ENCODE measurements around the gene PAAF1. TPM values are rescaled to one million over a fixed set of nuclear protein-coding genes. Genes with fewer than 3 reads are reported as not detected.
"Not testable (repeated sequence)": the region's sequence is repeated elsewhere in the genome, so short reads cannot be mapped to it uniquely, and the experiment has no call there.

PAAF1 gene
- total RNA-seq, 4 donors from 2014 or later = 0.37 to 10.5 (median 6.4) TPM

DNA sequence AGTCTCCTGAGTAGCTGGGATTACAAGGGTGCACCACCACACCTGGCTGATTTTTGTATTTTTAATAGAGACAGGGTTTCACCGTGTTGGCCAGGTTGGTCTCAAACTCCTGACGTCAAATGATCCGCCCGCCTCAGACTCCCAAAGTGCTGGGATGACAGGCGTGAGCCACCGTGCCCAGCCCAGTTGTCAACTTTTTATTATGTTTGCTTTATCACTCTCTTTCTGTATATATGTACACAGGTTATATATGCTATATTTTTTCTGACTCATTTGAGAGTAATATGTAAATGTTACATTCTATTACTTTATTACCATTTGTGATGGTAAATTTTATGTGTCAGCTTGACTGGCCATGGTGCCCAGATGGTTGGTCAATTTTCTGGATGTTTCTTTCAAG lies 55.2 kb downstream of the PAAF1 start:
- Histone ChIP-seq H3K4me3 (no peak overlapping the region), H3K27me3 (no peaks in the 10 kb centered on the region), H3K4me1 (peaks cover 0 to 8% (median 0%) of the 10 kb centered on the region in 4 donors), H3K36me3 (peaks cover 0 to 16% (median 6%) of the 10 kb centered on the region in 4 donors), H3K27ac (no peak overlapping the region), H3K9me3 (no peaks in the 10 kb centered on the region)
- intact Hi-C loops (cut with DNase I; ENCODE audit: low total_unique reads) = no loop called here
- no peak for TF ChIP-seq EP300 (IDR thresholded peaks at IDR 0.05; ENCODE audit: low read depth)
- TF ChIP-seq POLR2A (IDR thresholded peaks at IDR 0.05) = no peak
- TF ChIP-seq, protein P1, sequence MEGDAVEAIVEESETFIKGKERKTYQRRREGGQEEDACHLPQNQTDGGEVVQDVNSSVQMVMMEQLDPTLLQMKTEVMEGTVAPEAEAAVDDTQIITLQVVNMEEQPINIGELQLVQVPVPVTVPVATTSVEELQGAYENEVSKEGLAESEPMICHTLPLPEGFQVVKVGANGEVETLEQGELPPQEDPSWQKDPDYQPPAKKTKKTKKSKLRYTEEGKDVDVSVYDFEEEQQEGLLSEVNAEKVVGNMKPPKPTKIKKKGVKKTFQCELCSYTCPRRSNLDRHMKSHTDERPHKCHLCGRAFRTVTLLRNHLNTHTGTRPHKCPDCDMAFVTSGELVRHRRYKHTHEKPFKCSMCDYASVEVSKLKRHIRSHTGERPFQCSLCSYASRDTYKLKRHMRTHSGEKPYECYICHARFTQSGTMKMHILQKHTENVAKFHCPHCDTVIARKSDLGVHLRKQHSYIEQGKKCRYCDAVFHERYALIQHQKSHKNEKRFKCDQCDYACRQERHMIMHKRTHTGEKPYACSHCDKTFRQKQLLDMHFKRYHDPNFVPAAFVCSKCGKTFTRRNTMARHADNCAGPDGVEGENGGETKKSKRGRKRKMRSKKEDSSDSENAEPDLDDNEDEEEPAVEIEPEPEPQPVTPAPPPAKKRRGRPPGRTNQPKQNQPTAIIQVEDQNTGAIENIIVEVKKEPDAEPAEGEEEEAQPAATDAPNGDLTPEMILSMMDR (IDR thresholded peaks at IDR 0.05) = no peak
- no peak for TF ChIP-seq POLR2AphosphoS5 (IDR thresholded peaks at IDR 0.05)
- in situ Hi-C loops (cut with MboI; ENCODE audit: low pct_ligation_motif_present in 1 of 4, low pct_unique_long_range_greater_than_20kb in 1 of 4, low sequenced_read_pairs in 3 of 4) = no loop called here
- DNase-seq = peak; percentile 56
- WGBS, 2 donors (ENCODE audit: low coverage in 1 of 2) = 80% methylated on average over 6 of the region's 6 CpGs; no CpG with 5 or more reads in 1 of the 2 donors

DNA sequence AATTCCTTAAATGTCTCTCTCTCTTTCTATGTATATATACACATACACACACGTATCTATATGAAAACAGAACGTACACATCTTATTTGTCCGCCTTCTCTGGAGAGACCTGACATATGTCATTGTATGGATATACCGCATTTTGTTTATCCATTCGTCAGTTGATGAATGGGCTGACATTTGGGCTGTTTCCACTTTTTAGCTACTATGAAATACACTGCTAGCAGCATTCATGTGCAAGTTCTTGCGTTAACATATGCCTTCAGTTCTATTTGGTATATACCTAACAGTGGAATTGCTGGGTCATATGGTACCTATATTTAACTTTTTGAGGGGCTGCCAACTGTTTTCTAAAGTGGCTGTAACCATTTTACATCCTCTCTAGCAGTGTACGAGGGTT lies 56.0 kb downstream of the PAAF1 start:
- no peaks in the 10 kb centered on the region for H3K9me3 ChIP-seq
- WGBS, 2 donors (ENCODE audit: low coverage in 1 of 2) = 87 to 90% methylated on average over 7 of the region's 7 CpGs
- DNase-seq = no peak
- no peak for TF ChIP-seq POLR2AphosphoS5 (IDR thresholded peaks at IDR 0.05)
- TF ChIP-seq POLR2A (IDR thresholded peaks at IDR 0.05) = no peak
- TF ChIP-seq, protein P1 (IDR thresholded peaks at IDR 0.05) = no peak
- TF ChIP-seq EP300 (IDR thresholded peaks at IDR 0.05; ENCODE audit: low read depth) = no peak
- in situ Hi-C loops (cut with MboI; ENCODE audit: low pct_ligation_motif_present in 1 of 4, low pct_unique_long_range_greater_than_20kb in 1 of 4, low sequenced_read_pairs in 3 of 4) = no loop called here
- no peak overlapping the region for H3K27ac ChIP-seq
- no peaks in the 10 kb centered on the region for H3K27me3 ChIP-seq
- peaks cover 0 to 8% (median 0%) of the 10 kb centered on the region in 4 donors for H3K4me1 ChIP-seq
- intact Hi-C loops (cut with DNase I; ENCODE audit: low total_unique reads) = no loop called here
- no peak overlapping the region for H3K4me3 ChIP-seq
- peaks cover 0 to 13% (median 6%) of the 10 kb centered on the region in 4 donors for H3K36me3 ChIP-seq

DNA sequence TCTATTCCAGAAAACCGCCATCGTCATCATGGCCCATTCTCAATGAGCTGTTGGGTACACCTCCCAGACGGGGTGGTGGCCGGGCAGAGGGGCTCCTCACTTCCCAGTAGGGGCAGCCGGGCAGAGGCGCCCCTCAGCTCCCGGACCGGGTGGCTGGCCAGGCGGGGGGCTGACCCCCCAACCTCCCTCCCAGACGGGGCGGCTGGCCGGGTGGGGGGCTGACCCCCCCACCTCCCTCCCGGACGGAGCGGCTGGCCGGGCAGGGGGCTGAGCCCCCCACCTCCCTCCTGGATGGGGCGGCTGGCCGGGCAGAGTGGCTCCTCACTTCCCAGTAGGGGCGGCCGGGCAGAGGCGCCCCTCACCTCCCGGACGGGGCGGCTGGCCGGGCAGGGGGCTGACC lies 59.2 kb downstream of the PAAF1 start:
- H3K27me3 ChIP-seq; H3K4me1 ChIP-seq; in situ Hi-C loops (cut with MboI; ENCODE audit: low pct_ligation_motif_present in 1 of 4, low pct_unique_long_range_greater_than_20kb in 1 of 4, low sequenced_read_pairs in 3 of 4); DNase-seq; H3K4me3 ChIP-seq; H3K36me3 ChIP-seq; intact Hi-C loops (cut with DNase I; ENCODE audit: low total_unique reads); H3K27ac ChIP-seq; H3K9me3 ChIP-seq: not testable (repeated sequence)
- 93% methylated on average over 10 of the region's 25 CpGs; no CpG with 5 or more reads in 1 of the 2 donors for WGBS, 2 donors (ENCODE audit: low coverage in 1 of 2)

DNA sequence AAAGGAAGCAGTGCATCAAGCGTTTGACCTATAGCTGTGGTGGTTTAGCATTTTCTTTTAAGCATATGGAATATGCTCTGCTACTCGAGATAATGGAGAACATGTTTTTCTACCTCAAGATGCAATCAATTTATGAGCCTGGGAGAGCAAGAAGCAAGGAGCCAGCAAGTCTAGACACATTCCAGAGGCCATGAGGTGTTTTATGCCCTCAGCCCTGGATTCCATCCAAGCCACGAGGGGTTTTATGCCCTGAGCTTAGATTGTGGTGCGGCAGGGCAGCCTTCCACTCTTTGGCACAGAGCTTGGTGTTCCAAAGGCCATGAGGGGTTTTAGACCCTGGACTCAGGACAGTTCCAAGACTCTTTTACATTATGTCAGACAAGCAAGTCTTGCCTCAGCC lies 62.3 kb downstream of the PAAF1 start:
- Histone ChIP-seq H3K4me3 (no peak overlapping the region), H3K27ac (no peak overlapping the region), H3K9me3 (peaks cover 4 to 5% of the 10 kb centered on the region in 2 donors), H3K27me3 (no peaks in the 10 kb centered on the region), H3K4me1 (no peaks in the 10 kb centered on the region), H3K36me3 (no peaks in the 10 kb centered on the region)
- TF ChIP-seq POLR2AphosphoS5 (IDR thresholded peaks at IDR 0.05) (no peak), POLR2A (IDR thresholded peaks at IDR 0.05) (no peak), EP300 (IDR thresholded peaks at IDR 0.05; ENCODE audit: low read depth) (no peak)
- TF ChIP-seq, protein P1 (IDR thresholded peaks at IDR 0.05) = no peak
- in situ Hi-C loops (cut with MboI; ENCODE audit: low pct_ligation_motif_present in 1 of 4, low pct_unique_long_range_greater_than_20kb in 1 of 4, low sequenced_read_pairs in 3 of 4) (no loop called here), intact Hi-C loops (cut with DNase I; ENCODE audit: low total_unique reads) (no loop called here)
- 57 to 91% methylated on average over 2 to 4 of the region's 4 CpGs for WGBS, 2 donors (ENCODE audit: low coverage in 1 of 2)
- DNase-seq = no peak

All from transverse colon (tissue), 4 donors.